C4-2B (cell line): ENCODE data around the gene ASIC2.

Experiments
- CTCF ChIP-seq: fragments of 450-650 bp; conservative IDR thresholded peaks from 2 replicates; pipeline ENCODE4 v1.5.1; 2017; ENCODE audit warnings: mild to moderate bottlenecking
- ZFX ChIP-seq: fragments of 450-650 bp; IDR thresholded peaks from 2 replicates; pipeline ENCODE4 v1.6.1; 2017

DNA sequence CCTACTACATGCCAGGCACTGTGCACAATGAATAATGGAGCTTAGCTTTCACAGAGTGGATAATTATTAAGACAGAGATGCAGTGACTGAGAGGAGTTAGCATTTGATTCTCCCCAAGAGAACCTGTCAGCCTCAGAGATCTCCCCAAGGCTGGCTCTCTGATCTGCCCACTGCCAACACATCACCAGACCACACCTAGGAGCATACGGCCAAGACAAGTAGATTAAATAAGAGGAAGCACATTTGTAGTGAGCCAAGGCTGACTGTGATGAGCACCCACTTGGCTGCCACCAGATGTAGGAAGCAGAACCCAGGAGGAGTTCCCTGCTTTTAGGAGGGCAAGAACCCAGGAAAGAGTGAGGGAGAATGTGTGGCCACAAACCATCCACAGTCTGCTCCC, 171.3 kb downstream of the ASIC2 start:
- TF ChIP-seq CTCF (no peak), ZFX (no peak)
